ENCODE data around the gene MYMK. TPM values are rescaled to one million over a fixed set of nuclear protein-coding genes. Genes with fewer than 3 reads are reported as not detected.

MYMK gene
- total RNA-seq, 4 donors from 2014 or later: not detected

DNA sequence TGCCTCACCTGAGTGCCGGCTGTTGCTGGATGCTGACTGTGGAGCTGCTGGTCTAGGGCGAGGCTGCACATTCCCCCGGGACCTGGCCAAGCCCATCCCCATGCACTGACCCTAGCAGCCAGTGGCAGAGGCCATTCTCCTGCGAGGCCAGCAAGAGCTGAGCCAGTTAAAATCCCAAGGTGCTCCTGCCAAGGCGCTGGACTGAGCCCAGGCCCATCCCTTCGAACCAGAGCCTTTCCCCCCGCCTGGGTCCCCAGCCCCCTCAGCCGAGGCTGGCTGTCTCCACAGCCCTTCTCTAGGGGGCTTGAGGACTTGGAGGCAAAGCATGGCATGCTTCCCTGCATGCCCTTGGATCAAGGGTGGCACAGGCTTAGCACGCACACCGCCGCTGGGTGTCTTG lies 11.3 kb upstream of the MYMK start:
- H3K27ac ChIP-seq: no peak overlapping the region
- in situ Hi-C loops (cut with MboI; ENCODE audit: low sequenced_read_pairs in 4 of 4): loop anchor here in 2 of 4 donors (25.0 kb wide), 1 partner anchor 201 kb away; the partner anchor contains the start of gene SARDH (in 2 of the 2)
- peaks cover 0 to 22% (median 11%) of the 10 kb centered on the region in 3 donors for H3K27me3 ChIP-seq

GRCh38 chr9:133535306-133535877 lies 10.6 kb upstream of the MYMK start:
- intact Hi-C loops (cut with DNase I; ENCODE audit: low total_unique reads) (no loop called here), in situ Hi-C loops (cut with MboI; ENCODE audit: low sequenced_read_pairs in 4 of 4) (loop anchor here in 2 of 4 donors (25.0 kb wide), 1 partner anchor 202 kb away; the partner anchor contains the start of gene SARDH (in 2 of the 2))
- no peaks in the 10 kb centered on the region for H3K9me3 ChIP-seq
- peaks cover 0 to 22% (median 11%) of the 10 kb centered on the region in 3 donors for H3K27me3 ChIP-seq
- peak overlapping the region in 2 of 4 donors; percentile 45 to 58 for H3K4me3 ChIP-seq
- TF ChIP-seq, protein P1, sequence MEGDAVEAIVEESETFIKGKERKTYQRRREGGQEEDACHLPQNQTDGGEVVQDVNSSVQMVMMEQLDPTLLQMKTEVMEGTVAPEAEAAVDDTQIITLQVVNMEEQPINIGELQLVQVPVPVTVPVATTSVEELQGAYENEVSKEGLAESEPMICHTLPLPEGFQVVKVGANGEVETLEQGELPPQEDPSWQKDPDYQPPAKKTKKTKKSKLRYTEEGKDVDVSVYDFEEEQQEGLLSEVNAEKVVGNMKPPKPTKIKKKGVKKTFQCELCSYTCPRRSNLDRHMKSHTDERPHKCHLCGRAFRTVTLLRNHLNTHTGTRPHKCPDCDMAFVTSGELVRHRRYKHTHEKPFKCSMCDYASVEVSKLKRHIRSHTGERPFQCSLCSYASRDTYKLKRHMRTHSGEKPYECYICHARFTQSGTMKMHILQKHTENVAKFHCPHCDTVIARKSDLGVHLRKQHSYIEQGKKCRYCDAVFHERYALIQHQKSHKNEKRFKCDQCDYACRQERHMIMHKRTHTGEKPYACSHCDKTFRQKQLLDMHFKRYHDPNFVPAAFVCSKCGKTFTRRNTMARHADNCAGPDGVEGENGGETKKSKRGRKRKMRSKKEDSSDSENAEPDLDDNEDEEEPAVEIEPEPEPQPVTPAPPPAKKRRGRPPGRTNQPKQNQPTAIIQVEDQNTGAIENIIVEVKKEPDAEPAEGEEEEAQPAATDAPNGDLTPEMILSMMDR (IDR thresholded peaks at IDR 0.05 in 4 of 5, conservative IDR thresholded peaks at IDR 0.05 in 1 of 5): no peak
- TF ChIP-seq POLR2A (IDR thresholded peaks at IDR 0.05): no peak
- no peak for DNase-seq
- ATAC-seq: no peak
- no peaks in the 10 kb centered on the region for H3K36me3 ChIP-seq
- peaks cover 11 to 23% of the 10 kb centered on the region in 2 donors for H3K4me1 ChIP-seq
- no peak overlapping the region for H3K27ac ChIP-seq

More for the DNA sequence above, 11.3 kb upstream of the MYMK start:
- no peak for TF ChIP-seq POLR2A (IDR thresholded peaks at IDR 0.05)
- TF ChIP-seq, protein P1 (IDR thresholded peaks at IDR 0.05 in 4 of 5, conservative IDR thresholded peaks at IDR 0.05 in 1 of 5): no peak
- Histone ChIP-seq H3K4me3 (no peak overlapping the region), H3K4me1 (peaks cover 11 to 23% of the 10 kb centered on the region in 2 donors), H3K9me3 (no peaks in the 10 kb centered on the region), H3K36me3 (no peaks in the 10 kb centered on the region)
- DNase-seq: no peak
- no peak for ATAC-seq
- intact Hi-C loops (cut with DNase I; ENCODE audit: low total_unique reads): no loop called here

DNA sequence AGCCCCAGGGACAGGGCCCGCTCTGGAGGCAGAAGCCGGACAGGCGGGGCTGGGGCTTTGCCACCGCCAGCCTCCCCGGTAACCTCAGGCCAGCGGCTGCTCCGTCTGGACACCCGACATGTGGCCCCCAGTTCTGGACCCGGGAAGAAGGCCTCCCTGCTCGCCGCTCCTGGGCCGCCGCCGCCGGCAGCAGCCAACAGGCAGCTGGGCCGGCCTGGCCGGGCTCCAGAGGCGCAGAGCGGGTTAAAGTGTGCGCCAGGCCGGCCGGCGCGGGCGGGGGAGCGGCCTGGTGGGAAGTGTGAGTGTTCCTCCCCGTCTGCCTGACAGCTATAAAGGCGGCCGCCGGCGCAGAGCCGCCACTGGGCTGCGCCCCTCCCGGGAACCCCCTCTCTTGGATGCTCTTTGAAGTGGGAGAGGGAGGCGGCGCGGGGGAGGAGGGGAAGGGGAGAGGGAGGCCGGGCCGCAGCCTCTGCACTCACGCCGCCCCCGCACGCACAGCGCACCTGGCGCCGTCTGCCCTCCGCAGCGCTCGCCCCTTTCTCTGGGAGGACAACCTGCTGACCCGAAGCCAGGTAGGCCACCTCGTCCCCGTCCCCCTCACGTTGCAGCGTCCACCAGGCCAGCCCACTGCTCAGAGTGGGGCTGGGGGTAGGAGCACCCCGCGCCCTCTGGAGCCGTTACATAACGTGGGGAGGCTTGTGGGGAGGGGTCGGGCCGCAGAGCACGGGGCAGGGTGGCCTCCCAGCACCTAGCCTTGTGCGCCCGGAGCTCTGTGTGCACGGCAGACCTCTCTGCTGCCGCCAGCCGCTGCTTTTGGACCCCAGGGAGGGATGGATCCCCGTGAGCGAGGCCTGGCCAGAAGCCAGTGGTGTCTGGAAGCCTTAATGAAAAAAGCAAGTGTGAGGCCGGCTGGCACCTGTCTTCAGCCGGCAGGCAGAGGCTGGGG lies 9.9 kb upstream of the MYMK start, which contains the start of gene ADAMTSL2:
TSS of gene ADAMTSL2 (plus strand) at position 359 of the 946 bp plus-strand sequence. CDS start 2,009 bp downstream, outside the sequence.
- Histone ChIP-seq H3K4me1 (peaks cover 11 to 21% of the 10 kb centered on the region in 2 donors), H3K4me3 (peak within 1 kb of the TSS; percentile 38 to 58 (median 46)), H3K9me3 (no peaks in the 10 kb centered on the region), H3K27ac (peak within 1 kb of the TSS in 2 of 4 donors; percentile 46 to 55), H3K36me3 (no peaks in the 10 kb centered on the region), H3K27me3 (peaks cover 0 to 22% (median 7%) of the 10 kb centered on the region in 3 donors)
- ATAC-seq: peak; percentile 33 to 47
- in situ Hi-C loops (cut with MboI; ENCODE audit: low sequenced_read_pairs in 4 of 4) (loop anchor here in 2 of 4 donors (25.0 kb wide), 1 partner anchor 203 kb away; the partner anchor contains the start of gene SARDH (in 2 of the 2)), intact Hi-C loops (cut with DNase I; ENCODE audit: low total_unique reads) (no loop called here)
- DNase-seq: no peak
- TF ChIP-seq, protein P1 (IDR thresholded peaks at IDR 0.05 in 4 of 5, conservative IDR thresholded peaks at IDR 0.05 in 1 of 5): no peak
- no peak for TF ChIP-seq POLR2A (IDR thresholded peaks at IDR 0.05)

DNA sequence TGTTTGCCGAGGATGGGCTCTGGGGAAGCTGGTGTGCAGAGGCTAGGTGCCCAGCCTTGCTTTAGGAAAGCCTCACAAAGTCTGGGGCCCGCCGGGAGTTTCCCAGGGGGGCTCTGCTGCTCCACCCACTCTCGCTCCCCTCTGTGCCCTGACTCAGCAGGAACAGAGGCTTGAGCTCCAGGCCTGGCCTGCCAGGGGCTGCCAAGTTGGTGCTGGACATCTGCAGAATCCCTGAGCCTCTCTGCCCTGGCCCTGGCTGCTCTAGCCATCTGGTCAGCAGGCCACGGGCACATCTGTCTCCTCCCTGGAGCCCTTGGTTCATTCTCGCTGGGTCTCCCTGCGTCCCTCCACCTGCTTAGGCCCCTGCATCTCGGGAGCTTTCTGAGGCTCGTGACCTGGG lies 9.1 kb upstream of the MYMK start:
- no peaks in the 10 kb centered on the region for H3K36me3 ChIP-seq
- TF ChIP-seq, protein P1 (IDR thresholded peaks at IDR 0.05 in 4 of 5, conservative IDR thresholded peaks at IDR 0.05 in 1 of 5): no peak
- TF ChIP-seq POLR2A (IDR thresholded peaks at IDR 0.05): no peak
- in situ Hi-C loops (cut with MboI; ENCODE audit: low sequenced_read_pairs in 4 of 4): loop anchor here in 2 of 4 donors (25.0 kb wide), 1 partner anchor 203 kb away; the partner anchor contains the start of gene SARDH (in 2 of the 2)
- ATAC-seq: peak in 1 of 2 donors; percentile 22
- DNase-seq: no peak
- intact Hi-C loops (cut with DNase I; ENCODE audit: low total_unique reads): no loop called here
- H3K27ac ChIP-seq: peak overlapping the region in 2 of 4 donors; percentile 46 to 55
- H3K4me1 ChIP-seq: peaks cover 13 to 22% of the 10 kb centered on the region in 2 donors
- peak overlapping the region; percentile 38 to 58 (median 46) for H3K4me3 ChIP-seq
- peaks cover 0 to 22% (median 7%) of the 10 kb centered on the region in 3 donors for H3K27me3 ChIP-seq
- H3K9me3 ChIP-seq: no peaks in the 10 kb centered on the region
